ENCODE results near the gene INTS15.

The INTS15 gene

GRCh38 chr7:6589829-6590644 lies at the start of gene INTS15:
INTS15 (plus strand) TSS chr7:6590021; CDS start chr7:6590284, 263 bp downstream.
- peak; percentile 65 for DNase-seq (ENCODE audit: low read depth, low spot score)

GRCh38 chr7:6542368-6542767 lies 47.5 kb upstream of the INTS15 start:
- no peak for DNase-seq (ENCODE audit: low read depth, low spot score)

- no peak for DNase-seq (ENCODE audit: low read depth, low spot score)
These were observed 44.3 kb upstream of the INTS15 start for GRCh38 chr7:6545398-6546126.

- no peak for DNase-seq (ENCODE audit: low read depth, low spot score)
These were observed 43.1 kb upstream of the INTS15 start for GRCh38 chr7:6546498-6547251.

GRCh38 chr7:6547400-6547799 lies 42.4 kb upstream of the INTS15 start:
- DNase-seq (ENCODE audit: low read depth, low spot score) = no peak

- DNase-seq (ENCODE audit: low read depth, low spot score) = no peak
These were observed 38.8 kb upstream of the INTS15 start, which contains the start of gene GRID2IP for GRCh38 chr7:6551016-6551511. GRID2IP (minus strand) TSS chr7:6551461; CDS start chr7:6551436, 25 bp downstream.

GRCh38 chr7:6553448-6554044 lies 36.3 kb upstream of the INTS15 start:
- DNase-seq (ENCODE audit: low read depth, low spot score) = no peak

- DNase-seq (ENCODE audit: low read depth, low spot score) = no peak
These were observed 35.0 kb upstream of the INTS15 start for GRCh38 chr7:6554848-6555247.

- DNase-seq (ENCODE audit: low read depth, low spot score) = no peak
These were observed 33.6 kb upstream of the INTS15 start for GRCh38 chr7:6556196-6556595.

GRCh38 chr7:6558837-6559236 lies 31.0 kb upstream of the INTS15 start:
- no peak for DNase-seq (ENCODE audit: low read depth, low spot score)

GRCh38 chr7:6559896-6560295 lies 29.9 kb upstream of the INTS15 start:
- no peak for DNase-seq (ENCODE audit: low read depth, low spot score)

- DNase-seq (ENCODE audit: low read depth, low spot score) = no peak
These were observed 27.7 kb upstream of the INTS15 start for GRCh38 chr7:6562106-6562505.

GRCh38 chr7:6563936-6564770 lies 25.7 kb upstream of the INTS15 start:
- DNase-seq (ENCODE audit: low read depth, low spot score) = no peak

- DNase-seq (ENCODE audit: low read depth, low spot score) = no peak
These were observed 24.2 kb upstream of the INTS15 start for GRCh38 chr7:6565655-6566054.

- no peak for DNase-seq (ENCODE audit: low read depth, low spot score)
These were observed 21.9 kb upstream of the INTS15 start for GRCh38 chr7:6567886-6568285.

- no peak for DNase-seq (ENCODE audit: low read depth, low spot score)
These were observed 18.6 kb upstream of the INTS15 start for GRCh38 chr7:6571160-6571779.

GRCh38 chr7:6575281-6576023 lies 14.4 kb upstream of the INTS15 start:
- no peak for DNase-seq (ENCODE audit: low read depth, low spot score)

- DNase-seq (ENCODE audit: low read depth, low spot score) = no peak
These were observed 13.6 kb upstream of the INTS15 start for GRCh38 chr7:6576024-6576866.

All from activated CD4-positive, CD25-positive, alpha-beta regulatory T cell treated with anti-CD3 and anti-CD28 coated beads, Interleukin-2, amount 50 U/mL, for 16 hours (primary cell).